Stimulated activated CD8-positive, alpha-beta memory T cell treated with anti-CD3 and anti-CD28 coated beads, Interleukin-15, amount 100 ng/mL, for 48 hours (primary cell): ENCODE results near the gene COX6A2.

ENCODE experiments used
- DNase-seq, 2 donors: peaks; one replicate each; pipeline ENCODE4 v3.0.0-alpha.2; 2020; ENCODE audit warnings: low read depth in 2 of 2

Gene COX6A2

DNA sequence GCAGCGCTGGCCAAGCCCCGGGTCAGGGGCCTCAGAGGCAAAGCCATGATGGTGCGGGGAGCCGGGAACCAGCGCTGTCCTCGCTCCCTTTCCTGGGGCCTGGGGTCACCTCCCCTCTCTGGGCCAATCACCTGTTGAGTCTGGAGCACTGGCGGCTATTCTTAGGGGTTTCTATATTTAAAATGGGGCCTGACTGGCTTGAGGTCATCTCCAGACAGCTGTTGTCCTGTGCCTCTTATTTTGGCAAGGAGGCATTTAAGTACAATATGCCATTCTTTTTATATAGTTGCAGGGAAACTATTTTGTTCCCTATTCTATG, at the start of gene COX6A2:
TSS of gene COX6A2 (minus strand) at position 82 of the 319 bp plus-strand sequence. CDS start at position 47, 35 bp downstream.
- DNase-seq, result no peak

GRCh38 chr16:31477220-31478216, 49.4 kb upstream of the COX6A2 start:
- DNase-seq, result peak in 1 of 2 donors; percentile 39

- peak; percentile 73 to 78 for DNase-seq
These were observed 48.4 kb upstream of the COX6A2 start for GRCh38 chr16:31476303-31477219.

- DNase-seq, result no peak
These were observed 47.8 kb upstream of the COX6A2 start for GRCh38 chr16:31475946-31476302.

- DNase-seq, result no peak
These were observed 46.9 kb upstream of the COX6A2 start for GRCh38 chr16:31474773-31475738.

GRCh38 chr16:31474173-31474714, 46.1 kb upstream of the COX6A2 start:
- no peak for DNase-seq

DNA sequence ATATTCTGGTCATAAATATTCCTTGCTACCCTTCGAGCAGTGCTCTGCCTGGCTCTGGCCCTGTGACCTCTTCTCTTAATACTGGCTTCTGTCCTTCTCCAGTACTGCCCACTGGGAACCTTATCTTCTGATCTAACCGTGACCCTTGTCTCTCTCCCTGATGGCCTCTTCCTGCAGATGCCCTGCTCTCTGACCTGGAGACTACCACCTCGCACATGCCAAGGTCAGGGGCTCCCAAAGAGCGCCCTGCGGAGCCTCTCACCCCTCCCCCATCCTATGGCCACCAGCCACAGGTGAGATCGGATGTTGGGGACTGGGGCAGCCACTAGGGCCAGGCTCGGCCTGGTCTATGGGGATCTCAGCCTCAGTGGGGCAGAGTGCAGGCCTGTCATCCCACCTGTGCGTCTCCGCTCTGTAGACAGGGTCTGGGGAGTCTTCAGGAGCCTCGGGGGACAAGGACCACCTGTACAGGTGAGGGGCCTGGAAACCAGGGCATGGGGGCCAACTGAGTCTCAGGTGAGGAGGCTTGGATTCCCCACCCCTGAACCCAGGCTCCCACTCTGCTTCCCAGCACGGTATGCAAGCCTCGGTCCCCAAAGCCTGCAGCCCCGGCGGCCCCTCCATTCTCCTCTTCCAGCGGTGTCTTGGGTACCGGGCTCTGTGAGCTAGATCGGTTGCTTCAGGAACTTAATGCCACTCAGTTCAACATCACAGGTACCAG, 45.3 kb upstream of the COX6A2 start:
- DNase-seq, result no peak

GRCh38 chr16:31472709-31473203, 44.6 kb upstream of the COX6A2 start:
- DNase-seq, result peak in 1 of 2 donors; percentile 36

DNA sequence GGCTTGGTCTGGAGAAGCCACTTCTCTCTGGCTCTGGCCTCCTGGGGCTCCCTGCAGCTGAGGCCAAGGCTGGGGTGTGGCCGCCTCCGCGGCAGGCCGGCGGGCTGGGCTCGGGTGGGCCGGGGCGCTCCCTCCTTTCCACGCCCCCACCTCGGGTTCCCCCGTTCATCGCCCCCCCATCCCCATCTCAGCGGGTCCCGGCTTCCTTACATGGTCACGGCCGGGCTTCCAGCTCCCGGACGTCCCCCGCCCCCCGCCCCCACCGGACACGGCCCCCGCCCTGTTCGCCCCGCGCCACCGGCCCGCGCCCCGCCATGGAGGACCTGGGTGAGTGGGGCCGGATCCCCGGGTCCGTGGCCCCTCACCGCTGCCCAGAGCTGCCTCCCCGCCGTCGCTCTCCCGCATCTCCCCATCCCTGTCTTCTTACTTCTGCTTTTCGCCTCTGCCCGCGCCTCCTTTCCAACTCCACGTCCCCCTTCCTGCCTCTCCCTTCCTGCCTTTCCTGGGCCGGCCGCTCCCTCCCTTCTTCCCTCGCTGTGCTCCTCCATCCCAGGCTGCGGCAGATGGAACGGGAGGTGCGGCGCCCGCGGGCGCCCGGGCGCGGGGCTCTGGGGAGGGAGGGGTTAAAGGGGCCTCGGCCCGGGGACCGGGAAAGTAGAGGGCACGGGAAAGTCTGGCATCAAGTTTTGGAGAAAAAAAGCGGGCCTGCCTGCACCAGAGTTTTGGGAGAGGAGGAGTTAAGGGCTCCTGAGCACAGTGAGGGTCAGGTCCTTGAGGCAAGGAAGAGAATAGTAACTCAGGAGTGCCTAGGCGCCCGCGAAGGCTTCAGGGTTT, 43.9 kb upstream of the COX6A2 start, which contains the start of gene TGFB1I1:
TSS of gene TGFB1I1 (plus strand) at position 278 of the 834 bp plus-strand sequence. CDS start at position 315, 37 bp downstream.
- DNase-seq, result no peak

- no peak for DNase-seq
These were observed 43.2 kb upstream of the COX6A2 start for GRCh38 chr16:31471241-31471874.

GRCh38 chr16:31470615-31471014, 42.5 kb upstream of the COX6A2 start:
- no peak for DNase-seq

GRCh38 chr16:31467858-31468257, 39.7 kb upstream of the COX6A2 start:
- no peak for DNase-seq

GRCh38 chr16:31467151-31467773, 39.1 kb upstream of the COX6A2 start:
- DNase-seq, result no peak

GRCh38 chr16:31466381-31466841, 38.3 kb upstream of the COX6A2 start:
- no peak for DNase-seq

DNA sequence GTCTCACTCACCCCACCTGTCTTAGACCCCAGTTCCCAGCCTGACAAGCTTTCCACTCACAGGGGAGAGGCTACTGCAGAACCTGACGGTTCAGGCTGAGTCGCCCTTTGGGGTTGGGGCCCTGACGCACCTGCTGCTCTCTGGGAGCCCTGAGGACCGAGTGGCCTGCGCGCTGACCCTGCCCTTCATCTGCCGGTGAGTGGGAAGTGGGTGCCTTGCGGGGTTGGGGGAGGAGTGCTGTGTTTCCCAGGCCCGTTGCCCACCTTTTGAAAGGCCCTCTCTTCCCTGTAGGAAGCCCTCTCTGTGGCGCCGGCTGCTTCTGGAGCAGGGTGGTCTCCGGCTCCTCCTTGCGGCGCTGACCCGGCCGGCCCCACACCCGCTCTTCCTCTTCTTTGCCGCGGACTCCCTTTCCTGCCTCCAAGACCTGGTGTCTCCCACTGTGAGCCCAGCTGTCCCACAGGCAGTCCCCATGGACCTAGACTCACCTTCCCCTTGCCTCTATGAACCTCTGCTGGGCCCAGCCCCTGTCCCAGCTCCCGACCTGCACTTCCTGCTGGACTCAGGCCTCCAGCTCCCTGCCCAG, 37.7 kb upstream of the COX6A2 start:
- DNase-seq, result no peak

DNA sequence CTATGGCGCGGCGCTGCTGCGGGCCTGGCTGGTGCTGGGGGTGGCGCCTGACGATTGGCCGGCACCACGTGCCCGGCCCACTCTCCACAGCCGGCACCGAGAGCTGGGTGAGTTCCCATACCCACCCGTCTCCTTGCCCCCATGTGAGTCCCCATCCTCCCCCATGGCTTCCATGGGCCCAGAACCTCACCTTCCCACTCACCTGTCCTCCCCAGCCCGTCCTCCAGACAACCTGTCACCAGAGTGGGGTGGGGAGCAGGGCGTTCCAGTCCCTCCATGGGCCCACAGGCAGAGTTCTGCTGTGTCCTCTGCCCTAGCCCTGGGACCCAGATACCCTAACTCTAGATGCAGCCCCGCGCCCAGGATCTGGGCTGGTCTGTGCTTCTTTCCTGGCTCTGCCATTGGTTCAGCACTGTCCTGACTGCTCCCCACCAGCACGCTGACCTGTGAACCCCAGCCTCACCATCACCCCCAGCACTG, 36.7 kb upstream of the COX6A2 start:
- DNase-seq, result no peak

GRCh38 chr16:31464348-31464769, 36.2 kb upstream of the COX6A2 start:
- DNase-seq, result no peak
